Measurements from ENCODE around the gene ANKRD27. TPM values are rescaled to one million over a fixed set of nuclear protein-coding genes. Genes with fewer than 3 reads are reported as not detected.

Gene ANKRD27
- total and polyA plus RNA-seq, 10 of the 15 experiments (the other 5 are each of a cell fraction or from before 2014, with no cell fraction given) = 2.8 to 49.9 (median 28.5) TPM

DNA sequence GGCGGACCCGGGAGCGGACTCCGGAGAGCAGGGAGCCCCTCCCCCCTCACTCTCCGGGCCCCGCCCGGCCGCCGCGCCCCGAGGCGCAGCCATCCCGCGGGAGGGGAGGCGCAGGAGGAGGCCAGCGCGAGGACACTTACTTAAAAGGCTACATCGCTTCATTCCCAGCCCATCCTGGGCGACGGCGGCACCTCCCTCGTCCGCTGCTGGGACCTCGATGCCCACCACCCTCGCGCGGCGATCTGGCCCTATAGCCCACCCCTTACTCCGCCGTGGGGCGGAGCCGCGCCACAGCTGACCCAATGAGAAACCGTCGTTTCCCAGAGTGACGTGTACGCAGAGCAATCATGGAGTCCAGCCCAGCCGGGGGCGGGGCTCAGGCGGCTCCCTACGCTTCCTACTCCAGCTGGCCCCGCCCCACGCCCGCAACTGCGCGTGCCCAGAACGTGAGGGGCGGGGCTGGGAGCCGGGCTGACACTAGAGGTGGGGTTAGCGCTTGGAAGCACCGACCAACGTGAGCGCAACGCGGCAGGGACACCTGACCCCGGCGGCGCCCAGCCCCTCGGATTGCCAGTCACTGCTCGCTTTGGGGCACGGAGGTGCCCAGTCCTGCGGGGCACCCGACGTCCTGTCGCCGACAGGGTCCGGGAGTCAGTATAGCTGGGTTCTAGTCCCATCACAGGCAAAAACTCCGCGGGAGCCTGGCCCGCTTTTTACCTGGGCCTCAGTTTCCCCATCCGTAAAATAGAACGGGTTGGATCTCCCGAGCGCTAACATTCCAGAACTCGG is at the start of gene ANKRD27 (continued):
- no peak; the same call in 2 of the 3 replicates for TF ChIP-seq POU2F2 (IDR thresholded peaks at IDR 0.05; ENCODE audit: borderline replicate concordance, low read depth, low read length)
- no peak for TF ChIP-seq KDM1A (IDR thresholded peaks at IDR 0.05; ENCODE audit: borderline replicate concordance)
- no peak for TF ChIP-seq YY1 (IDR thresholded peaks at IDR 0.05; ENCODE audit: low read depth, low read length)
- no peak for TF ChIP-seq KLF5 (IDR thresholded peaks at IDR 0.05; ENCODE audit: partially characterized antibody)
- no peak for TF ChIP-seq CEBPB (IDR thresholded peaks at IDR 0.05; ENCODE audit: borderline replicate concordance in 1 of 2, low read depth in 2 of 2, low read length in 2 of 2)
- TF ChIP-seq, protein P1, sequence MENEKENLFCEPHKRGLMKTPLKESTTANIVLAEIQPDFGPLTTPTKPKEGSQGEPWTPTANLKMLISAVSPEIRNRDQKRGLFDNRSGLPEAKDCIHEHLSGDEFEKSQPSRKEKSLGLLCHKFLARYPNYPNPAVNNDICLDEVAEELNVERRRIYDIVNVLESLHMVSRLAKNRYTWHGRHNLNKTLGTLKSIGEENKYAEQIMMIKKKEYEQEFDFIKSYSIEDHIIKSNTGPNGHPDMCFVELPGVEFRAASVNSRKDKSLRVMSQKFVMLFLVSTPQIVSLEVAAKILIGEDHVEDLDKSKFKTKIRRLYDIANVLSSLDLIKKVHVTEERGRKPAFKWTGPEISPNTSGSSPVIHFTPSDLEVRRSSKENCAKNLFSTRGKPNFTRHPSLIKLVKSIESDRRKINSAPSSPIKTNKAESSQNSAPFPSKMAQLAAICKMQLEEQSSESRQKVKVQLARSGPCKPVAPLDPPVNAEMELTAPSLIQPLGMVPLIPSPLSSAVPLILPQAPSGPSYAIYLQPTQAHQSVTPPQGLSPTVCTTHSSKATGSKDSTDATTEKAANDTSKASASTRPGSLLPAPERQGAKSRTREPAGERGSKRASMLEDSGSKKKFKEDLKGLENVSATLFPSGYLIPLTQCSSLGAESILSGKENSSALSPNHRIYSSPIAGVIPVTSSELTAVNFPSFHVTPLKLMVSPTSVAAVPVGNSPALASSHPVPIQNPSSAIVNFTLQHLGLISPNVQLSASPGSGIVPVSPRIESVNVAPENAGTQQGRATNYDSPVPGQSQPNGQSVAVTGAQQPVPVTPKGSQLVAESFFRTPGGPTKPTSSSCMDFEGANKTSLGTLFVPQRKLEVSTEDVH (IDR thresholded peaks at IDR 0.05; ENCODE audit: low read depth, partially characterized antibody) = no peak
- TF ChIP-seq RCOR1 (conservative IDR thresholded peaks at IDR 0.05; ENCODE audit: low read depth, low read length) = no peak
- TF ChIP-seq, protein P2, sequence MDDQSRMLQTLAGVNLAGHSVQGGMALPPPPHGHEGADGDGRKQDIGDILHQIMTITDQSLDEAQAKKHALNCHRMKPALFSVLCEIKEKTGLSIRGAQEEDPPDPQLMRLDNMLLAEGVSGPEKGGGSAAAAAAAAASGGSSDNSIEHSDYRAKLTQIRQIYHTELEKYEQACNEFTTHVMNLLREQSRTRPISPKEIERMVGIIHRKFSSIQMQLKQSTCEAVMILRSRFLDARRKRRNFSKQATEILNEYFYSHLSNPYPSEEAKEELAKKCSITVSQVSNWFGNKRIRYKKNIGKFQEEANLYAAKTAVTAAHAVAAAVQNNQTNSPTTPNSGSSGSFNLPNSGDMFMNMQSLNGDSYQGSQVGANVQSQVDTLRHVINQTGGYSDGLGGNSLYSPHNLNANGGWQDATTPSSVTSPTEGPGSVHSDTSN (IDR thresholded peaks at IDR 0.05; ENCODE audit: insufficient replicate concordance, low read depth, low read length) = peak; percentile 99
- TF ChIP-seq DPF2 (IDR thresholded peaks at IDR 0.05) = peak; percentile 98
- no peak for TF ChIP-seq CBX3 (IDR thresholded peaks at IDR 0.05; ENCODE audit: borderline replicate concordance, low read depth)
- TF ChIP-seq BCL11A (IDR thresholded peaks at IDR 0.05; ENCODE audit: low read depth, low read length) = no peak
- no peak for TF ChIP-seq ZNF207 (IDR thresholded peaks at IDR 0.05; ENCODE audit: borderline replicate concordance)
- no peak for TF ChIP-seq SMC3 (IDR thresholded peaks at IDR 0.05; ENCODE audit: borderline replicate concordance, low read length)
- TF ChIP-seq ZZZ3 (IDR thresholded peaks at IDR 0.05; ENCODE audit: control insufficient read depth, insufficient read length, low read depth) = no peak
- TF ChIP-seq EP300 (IDR thresholded peaks at IDR 0.05; ENCODE audit: borderline replicate concordance in 1 of 2, control insufficient read depth in 1 of 2, low read depth in 2 of 2, low read length in 2 of 2) = no peak
- no peak for TF ChIP-seq ASH2L (IDR thresholded peaks at IDR 0.05; ENCODE audit: borderline replicate concordance, low read depth)
- TF ChIP-seq, protein P3, sequence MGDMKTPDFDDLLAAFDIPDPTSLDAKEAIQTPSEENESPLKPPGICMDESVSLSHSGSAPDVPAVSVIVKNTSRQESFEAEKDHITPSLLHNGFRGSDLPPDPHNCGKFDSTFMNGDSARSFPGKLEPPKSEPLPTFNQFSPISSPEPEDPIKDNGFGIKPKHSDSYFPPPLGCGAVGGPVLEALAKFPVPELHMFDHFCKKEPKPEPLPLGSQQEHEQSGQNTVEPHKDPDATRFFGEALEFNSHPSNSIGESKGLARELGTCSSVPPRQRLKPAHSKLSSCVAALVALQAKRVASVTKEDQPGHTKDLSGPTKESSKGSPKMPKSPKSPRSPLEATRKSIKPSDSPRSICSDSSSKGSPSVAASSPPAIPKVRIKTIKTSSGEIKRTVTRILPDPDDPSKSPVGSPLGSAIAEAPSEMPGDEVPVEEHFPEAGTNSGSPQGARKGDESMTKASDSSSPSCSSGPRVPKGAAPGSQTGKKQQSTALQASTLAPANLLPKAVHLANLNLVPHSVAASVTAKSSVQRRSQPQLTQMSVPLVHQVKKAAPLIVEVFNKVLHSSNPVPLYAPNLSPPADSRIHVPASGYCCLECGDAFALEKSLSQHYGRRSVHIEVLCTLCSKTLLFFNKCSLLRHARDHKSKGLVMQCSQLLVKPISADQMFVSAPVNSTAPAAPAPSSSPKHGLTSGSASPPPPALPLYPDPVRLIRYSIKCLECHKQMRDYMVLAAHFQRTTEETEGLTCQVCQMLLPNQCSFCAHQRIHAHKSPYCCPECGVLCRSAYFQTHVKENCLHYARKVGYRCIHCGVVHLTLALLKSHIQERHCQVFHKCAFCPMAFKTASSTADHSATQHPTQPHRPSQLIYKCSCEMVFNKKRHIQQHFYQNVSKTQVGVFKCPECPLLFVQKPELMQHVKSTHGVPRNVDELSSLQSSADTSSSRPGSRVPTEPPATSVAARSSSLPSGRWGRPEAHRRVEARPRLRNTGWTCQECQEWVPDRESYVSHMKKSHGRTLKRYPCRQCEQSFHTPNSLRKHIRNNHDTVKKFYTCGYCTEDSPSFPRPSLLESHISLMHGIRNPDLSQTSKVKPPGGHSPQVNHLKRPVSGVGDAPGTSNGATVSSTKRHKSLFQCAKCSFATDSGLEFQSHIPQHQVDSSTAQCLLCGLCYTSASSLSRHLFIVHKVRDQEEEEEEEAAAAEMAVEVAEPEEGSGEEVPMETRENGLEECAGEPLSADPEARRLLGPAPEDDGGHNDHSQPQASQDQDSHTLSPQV (IDR thresholded peaks at IDR 0.05) = no peak
- TF ChIP-seq GATAD2B (conservative IDR thresholded peaks at IDR 0.05; ENCODE audit: low read depth) = no peak; the same call in 1 of the 2 replicates
- peak; percentile 24; the same call in 1 of the 2 replicates for TF ChIP-seq TAF1 (IDR thresholded peaks at IDR 0.05; ENCODE audit: borderline replicate concordance, low read depth, low read length)
- TF ChIP-seq MTA3 (IDR thresholded peaks at IDR 0.05; ENCODE audit: borderline replicate concordance, low read length) = no peak
- TF ChIP-seq IRF4 (IDR thresholded peaks at IDR 0.05; ENCODE audit: low read depth, low read length) = no peak
- TF ChIP-seq STAT1 (conservative IDR thresholded peaks at IDR 0.05) = no peak
- peak; percentile 47; the same call in 1 of the 2 replicates for TF ChIP-seq RB1 (IDR thresholded peaks at IDR 0.05; ENCODE audit: borderline replicate concordance)

Measured in GM12878 (cell line).